Prostate gland (tissue), 2 donors: ENCODE results near the gene MRPS15. TPM values are rescaled to one million over a fixed set of nuclear protein-coding genes. Genes with fewer than 3 reads are reported as not detected.

Experiments used
- DNase-seq: peaks from one replicate; pipeline ENCODE4 v3.0.0-alpha.2; 2019; ENCODE audit warnings: low spot score
- H3K27ac ChIP-seq, 2 donors: fragments of 200-600 bp; sonication (generic); 2 replicates each; pipeline ENCODE4 v1.5.1; 2017 to 2019
- H3K27me3 ChIP-seq: fragments of 200-600 bp; sonication (generic); replicated peaks from 2 replicates; pipeline ENCODE4 v1.5.1; 2019; ENCODE audit not compliant: insufficient read depth
- H3K36me3 ChIP-seq, 2 donors: fragments of 200-600 bp; sonication (generic); 1 replicate in 1 of 2; 2 replicates in 1 of 2; pipeline versions ENCODE4 v1.5.1 to v1.8.1; 2017 to 2019
- H3K4me1 ChIP-seq: fragments of 200-600 bp; sonication (generic); replicated peaks from 2 replicates; pipeline ENCODE4 v1.5.1; 2019
- H3K4me3 ChIP-seq, 2 donors: fragments of 200-600 bp; sonication (generic); 2 replicates each; pipeline ENCODE4 v1.5.1; 2017 to 2019
- H3K9me3 ChIP-seq: fragments of 200-600 bp; sonication (generic); 2 replicates; pipeline ENCODE4 v1.5.1; 2017
- CTCF ChIP-seq, 4 experiments: fragments of 200-600 bp in 2 of 4; fragments of 450-650 bp in 2 of 4; sonication (generic) in 2 of 4; IDR thresholded peaks; 1 replicate in 3 of 4; 2 replicates in 1 of 4; pipeline ENCODE4 v1.5.1; 2016 to 2019; ENCODE audit warnings: antibody characterized with exemption in 4 of 4, mild to moderate bottlenecking in 2 of 4, moderate library complexity in 2 of 4
- POLR2A ChIP-seq: fragments of 450-650 bp; IDR thresholded peaks from one replicate; pipeline ENCODE4 v1.6.1; 2016; ENCODE audit warnings: antibody characterized with exemption, mild to moderate bottlenecking
- POLR2AphosphoS5 ChIP-seq: sonication (generic); formaldehyde crosslinking; IDR thresholded peaks from one replicate; pipeline ENCODE4 v1.6.1; 2017; ENCODE audit warnings: antibody characterized with exemption
- WGBS: methylation state at CpG from one replicate; pipeline ENCODE4 v1.1.5; 2018; 5-methylcytosine and 5-hydroxymethylcytosine counted together
- intact Hi-C: fragments of 100-400 bp; cut with DNase I; formaldehyde crosslinking; loops from one replicate; pipeline ENCODE4 v1.14.2; 2022
- total RNA-seq, 2 donors: library from RNA; depleted of rRNA; stranded (reverse); fragments of >200 nt; gene quantifications; one replicate each; pipeline ENCODE4 v1.1.0, GENCODE V29; 2016

Gene MRPS15
- total RNA-seq, 2 donors from 2014 or later: 53.3 to 66.0 TPM

DNA sequence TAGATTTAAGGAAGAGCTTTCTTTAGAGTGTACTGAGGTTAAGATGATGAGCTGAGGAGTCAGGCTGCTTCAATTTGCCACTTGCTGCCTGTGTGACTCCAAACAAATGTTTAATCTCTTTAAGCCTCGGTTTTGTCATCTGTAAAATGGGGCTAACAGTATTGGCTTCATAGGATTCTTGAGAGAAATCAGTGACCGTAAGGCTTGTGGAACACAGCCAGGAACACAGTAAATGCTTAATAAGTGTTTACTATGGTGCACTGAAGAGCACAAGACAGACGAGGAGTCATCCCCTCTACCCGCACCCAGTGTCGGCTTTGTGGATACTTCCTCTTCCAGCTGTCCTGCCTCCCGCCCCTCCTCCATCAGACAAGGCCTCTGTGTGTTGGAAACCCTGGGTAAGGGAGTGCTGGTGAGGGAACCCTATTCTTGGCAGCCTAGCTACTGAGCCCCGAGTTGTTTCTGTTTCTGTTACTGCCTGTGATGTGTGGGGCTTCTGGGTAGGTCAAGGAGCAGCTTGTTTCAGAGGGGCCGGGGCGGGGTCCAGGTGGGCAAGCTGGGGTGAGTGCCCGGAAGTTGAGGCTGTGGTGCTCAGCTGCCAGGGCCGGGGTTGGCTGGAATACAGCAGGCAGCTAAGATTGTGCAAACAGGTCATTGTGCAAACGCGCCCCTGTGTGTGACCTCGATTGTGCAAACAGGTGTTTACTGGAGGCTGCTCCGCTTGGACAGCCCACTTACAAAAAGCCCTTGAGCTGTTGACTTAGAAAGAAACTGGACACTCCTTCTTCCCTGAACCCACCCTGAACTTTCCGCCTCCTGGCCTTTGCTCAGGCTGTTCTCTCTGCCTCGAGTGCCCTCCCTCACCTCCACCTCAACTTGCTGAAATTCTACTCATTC, 22.5 kb upstream of the MRPS15 start:
- Histone ChIP-seq H3K36me3 (no peaks in the 10 kb centered on the region), H3K27ac (no peak overlapping the region), H3K27me3 (no peaks in the 10 kb centered on the region), H3K4me1 (no peaks in the 10 kb centered on the region), H3K4me3 (no peak overlapping the region), H3K9me3 (no peaks in the 10 kb centered on the region)
- TF ChIP-seq POLR2A (no peak), POLR2AphosphoS5 (no peak), CTCF (IDR thresholded peaks at IDR 0.05) (no peak)
- no peak for DNase-seq
- intact Hi-C loops: no loop called here
- WGBS: 52% methylated on average over 17 of the region's 17 CpGs

GRCh38 chr1:36486093-36486438, 21.9 kb upstream of the MRPS15 start:
- Histone ChIP-seq H3K4me3 (no peak overlapping the region), H3K27me3 (no peaks in the 10 kb centered on the region), H3K4me1 (no peaks in the 10 kb centered on the region), H3K36me3 (no peaks in the 10 kb centered on the region), H3K9me3 (no peaks in the 10 kb centered on the region), H3K27ac (no peak overlapping the region)
- TF ChIP-seq POLR2A: no peak
- no peak for TF ChIP-seq POLR2AphosphoS5
- TF ChIP-seq CTCF (IDR thresholded peaks at IDR 0.05): no peak
- 96% methylated on average over 2 of the region's 2 CpGs for WGBS
- no peak for DNase-seq
- intact Hi-C loops: no loop called here

- Histone ChIP-seq H3K27me3 (no peaks in the 10 kb centered on the region), H3K36me3 (no peaks in the 10 kb centered on the region), H3K27ac (no peak overlapping the region), H3K4me1 (no peaks in the 10 kb centered on the region), H3K9me3 (no peaks in the 10 kb centered on the region), H3K4me3 (no peak overlapping the region)
- WGBS: 97% methylated on average over 2 of the region's 2 CpGs
- DNase-seq: no peak
- intact Hi-C loops: no loop called here
- no peak for TF ChIP-seq POLR2AphosphoS5
- TF ChIP-seq POLR2A: no peak
- TF ChIP-seq CTCF (IDR thresholded peaks at IDR 0.05): no peak
These were observed 19.9 kb upstream of the MRPS15 start for GRCh38 chr1:36484099-36484498.

DNA sequence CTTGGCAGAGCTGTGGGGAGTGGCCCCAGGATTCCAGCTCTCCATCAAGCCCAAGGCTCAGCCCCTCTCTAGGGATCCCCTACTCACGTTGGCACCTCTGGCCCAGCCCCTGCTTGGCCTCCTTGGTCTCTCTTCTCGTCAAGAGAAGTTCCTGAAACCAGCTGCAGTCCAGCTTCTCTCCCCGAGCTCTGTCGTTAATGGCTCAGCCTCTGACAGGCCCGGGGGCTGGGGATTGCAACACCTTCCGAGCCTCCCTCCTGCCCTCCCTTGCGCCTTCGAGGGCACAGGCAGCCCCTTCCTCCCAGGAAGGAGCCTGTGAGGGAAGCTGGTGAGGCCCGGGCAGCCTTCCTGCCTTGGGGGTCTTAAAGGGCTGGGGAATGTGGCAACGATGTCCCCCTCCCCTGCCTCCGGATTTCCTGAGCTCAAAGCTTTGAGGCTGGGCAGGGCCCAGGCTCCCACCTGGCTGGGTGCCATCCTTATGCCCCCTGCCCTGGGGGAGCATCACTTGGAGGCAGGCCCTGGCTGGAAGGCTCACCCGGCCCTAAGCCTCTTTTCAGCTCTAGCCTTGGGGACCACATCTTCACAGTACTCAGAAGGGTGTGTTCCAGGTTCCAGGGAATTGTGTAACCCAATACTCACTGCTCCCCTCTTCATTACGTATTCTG, 18.7 kb upstream of the MRPS15 start, which contains the start of gene CSF3R:
Gene CSF3R (minus strand): TSS at position 190 of the 665 bp plus-strand sequence. CDS start 3,417 bp downstream, outside the sequence.
- intact Hi-C loops: no loop called here

More for the DNA sequence above, 18.7 kb upstream of the MRPS15 start, which contains the start of gene CSF3R:
- Histone ChIP-seq H3K27me3 (no peaks in the 10 kb centered on the region), H3K9me3 (no peaks in the 10 kb centered on the region), H3K36me3 (no peaks in the 10 kb centered on the region), H3K4me3 (no peak within 1 kb of the TSS), H3K27ac (no peak within 1 kb of the TSS), H3K4me1 (no peaks in the 10 kb centered on the region)
- no peak for TF ChIP-seq CTCF (IDR thresholded peaks at IDR 0.05)
- TF ChIP-seq POLR2A: no peak
- TF ChIP-seq POLR2AphosphoS5: no peak
- DNase-seq: no peak
- WGBS: 51% methylated on average over 11 of the region's 13 CpGs
